C4-2B (cell line): Measurements from ENCODE around the gene ATP1B3.

Experiments used
- H3K27ac ChIP-seq: fragments of 450-650 bp; 2 replicates; pipeline ENCODE4 v1.5.1; 2017
- CTCF ChIP-seq: fragments of 450-650 bp; conservative IDR thresholded peaks from 2 replicates; pipeline ENCODE4 v1.5.1; 2017; ENCODE audit warnings: mild to moderate bottlenecking
- ZFX ChIP-seq: fragments of 450-650 bp; IDR thresholded peaks from 2 replicates; pipeline ENCODE4 v1.6.1; 2017

Gene ATP1B3

GRCh38 chr3:141860766-141861513 is 15.5 kb upstream of the ATP1B3 start:
- TF ChIP-seq ZFX, result no peak
- no peak overlapping the region; the same call in 1 of the 2 replicates for H3K27ac ChIP-seq

- TF ChIP-seq ZFX (no peak), CTCF (no peak)
These were observed 14.1 kb upstream of the ATP1B3 start for GRCh38 chr3:141862279-141862816.

GRCh38 chr3:141863491-141863890 is 13.0 kb upstream of the ATP1B3 start:
- no peak for TF ChIP-seq ZFX
- no peak for TF ChIP-seq CTCF
- no peak overlapping the region for H3K27ac ChIP-seq

More at GRCh38 chr3:141862279-141862816, 14.1 kb upstream of the ATP1B3 start:
- H3K27ac ChIP-seq, result no peak overlapping the region

- TF ChIP-seq ZFX (no peak), CTCF (no peak)
- no peak overlapping the region for H3K27ac ChIP-seq
These were observed 12.0 kb upstream of the ATP1B3 start for GRCh38 chr3:141864281-141864970.

- TF ChIP-seq ZFX (no peak), CTCF (no peak)
These were observed 11.3 kb upstream of the ATP1B3 start for GRCh38 chr3:141865101-141865500.

GRCh38 chr3:141870091-141870687 is 6.3 kb upstream of the ATP1B3 start:
- TF ChIP-seq ZFX, result no peak
- no peak for TF ChIP-seq CTCF
- H3K27ac ChIP-seq, result no peak overlapping the region

More at GRCh38 chr3:141865101-141865500, 11.3 kb upstream of the ATP1B3 start:
- no peak overlapping the region for H3K27ac ChIP-seq

GRCh38 chr3:141875374-141875892 is 1.0 kb upstream of the ATP1B3 start:
- TF ChIP-seq ZFX (no peak), CTCF (peak; percentile 99)
- H3K27ac ChIP-seq, result peak overlapping the region; percentile 97
